22Rv1 (cell line): ENCODE results near the gene IMMP2L.

Experiments
- H3K27ac ChIP-seq: fragments of 450-650 bp; 2 replicates; pipeline ENCODE4 v1.5.1; 2017
- ZFX ChIP-seq: fragments of 450-650 bp; IDR thresholded peaks from 2 replicates; pipeline ENCODE4 v1.6.1; 2017; ENCODE audit warnings: antibody characterized with exemption, borderline replicate concordance
- TF ChIP-seq, protein P1 (sequence below): fragments of 450-650 bp; IDR thresholded peaks from 2 replicates; pipeline ENCODE4 v1.5.1; 2017; ENCODE audit warnings: mild to moderate bottlenecking

Gene IMMP2L

GRCh38 chr7:111485701-111486380, 76.5 kb downstream of the IMMP2L start:
- TF ChIP-seq, protein P1, sequence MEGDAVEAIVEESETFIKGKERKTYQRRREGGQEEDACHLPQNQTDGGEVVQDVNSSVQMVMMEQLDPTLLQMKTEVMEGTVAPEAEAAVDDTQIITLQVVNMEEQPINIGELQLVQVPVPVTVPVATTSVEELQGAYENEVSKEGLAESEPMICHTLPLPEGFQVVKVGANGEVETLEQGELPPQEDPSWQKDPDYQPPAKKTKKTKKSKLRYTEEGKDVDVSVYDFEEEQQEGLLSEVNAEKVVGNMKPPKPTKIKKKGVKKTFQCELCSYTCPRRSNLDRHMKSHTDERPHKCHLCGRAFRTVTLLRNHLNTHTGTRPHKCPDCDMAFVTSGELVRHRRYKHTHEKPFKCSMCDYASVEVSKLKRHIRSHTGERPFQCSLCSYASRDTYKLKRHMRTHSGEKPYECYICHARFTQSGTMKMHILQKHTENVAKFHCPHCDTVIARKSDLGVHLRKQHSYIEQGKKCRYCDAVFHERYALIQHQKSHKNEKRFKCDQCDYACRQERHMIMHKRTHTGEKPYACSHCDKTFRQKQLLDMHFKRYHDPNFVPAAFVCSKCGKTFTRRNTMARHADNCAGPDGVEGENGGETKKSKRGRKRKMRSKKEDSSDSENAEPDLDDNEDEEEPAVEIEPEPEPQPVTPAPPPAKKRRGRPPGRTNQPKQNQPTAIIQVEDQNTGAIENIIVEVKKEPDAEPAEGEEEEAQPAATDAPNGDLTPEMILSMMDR, result no peak
- TF ChIP-seq ZFX, result no peak
- no peak overlapping the region for H3K27ac ChIP-seq

- TF ChIP-seq ZFX, result no peak
- TF ChIP-seq, protein P1, result no peak
Observed at GRCh38 chr7:111483078-111483477, 79.2 kb downstream of the IMMP2L start.

GRCh38 chr7:111477462-111478225, 84.6 kb downstream of the IMMP2L start:
- H3K27ac ChIP-seq, result no peak overlapping the region
- TF ChIP-seq, protein P1, result no peak
- TF ChIP-seq ZFX, result no peak

More at GRCh38 chr7:111483078-111483477, 79.2 kb downstream of the IMMP2L start:
- H3K27ac ChIP-seq, result no peak overlapping the region

DNA sequence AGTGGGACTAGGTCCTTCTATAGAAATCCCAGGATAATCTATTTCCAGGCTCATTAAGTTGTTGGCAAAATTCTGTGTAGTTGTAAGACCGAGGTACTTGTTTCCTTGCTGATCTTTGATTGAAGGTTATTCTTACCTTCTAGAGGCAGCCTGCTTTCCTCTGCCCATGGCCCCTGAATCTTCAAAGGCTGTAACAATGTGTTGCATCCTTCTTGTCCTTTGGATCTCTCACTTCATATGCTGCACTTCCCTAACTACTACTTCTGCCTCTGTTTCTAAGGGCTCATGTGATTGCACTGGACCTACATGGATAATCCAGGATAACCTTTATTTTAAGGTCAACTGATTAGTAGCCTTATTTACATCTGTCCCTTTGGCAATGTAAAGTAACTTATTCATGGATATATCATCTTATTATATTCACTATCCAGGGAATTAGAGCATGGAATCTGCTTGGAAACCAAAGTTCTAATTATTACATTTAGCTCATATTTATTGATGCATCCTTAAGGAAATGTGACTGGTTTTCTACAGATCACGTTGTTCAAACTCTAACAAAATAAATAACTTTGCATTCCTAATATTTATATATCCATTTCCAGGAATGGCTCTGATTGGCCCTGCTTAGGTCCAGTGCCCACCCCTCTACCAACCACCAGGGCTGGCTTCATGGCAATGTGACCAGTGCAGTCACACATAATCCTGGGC, 85.6 kb downstream of the IMMP2L start:
- no peak overlapping the region for H3K27ac ChIP-seq
- TF ChIP-seq ZFX, result no peak
- TF ChIP-seq, protein P1, result no peak

DNA sequence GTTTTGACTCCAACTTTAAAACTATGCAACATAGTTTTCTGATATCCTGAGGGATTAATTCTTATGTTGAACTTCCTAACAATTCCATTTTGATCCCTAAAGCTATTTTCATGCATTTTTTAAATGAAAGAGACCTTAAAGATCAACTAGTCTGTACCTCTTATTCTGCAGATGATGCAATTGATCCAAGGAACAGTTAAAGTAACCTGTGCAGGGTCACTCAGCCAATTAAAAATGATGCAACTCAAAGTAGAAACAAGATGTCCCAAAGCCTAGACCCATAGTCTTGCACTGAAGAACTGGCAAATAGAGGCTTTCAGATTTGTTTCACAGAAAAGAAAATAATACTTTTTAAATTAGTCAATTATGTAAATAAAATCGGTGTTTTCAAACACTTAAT, 86.3 kb downstream of the IMMP2L start:
- no peak overlapping the region for H3K27ac ChIP-seq
- TF ChIP-seq, protein P1, result no peak

- H3K27ac ChIP-seq, result no peak overlapping the region
- TF ChIP-seq, protein P1, result no peak
- no peak for TF ChIP-seq ZFX
Observed at GRCh38 chr7:111475419-111475748, 86.9 kb downstream of the IMMP2L start.
